T47D (cell line): Measurements from ENCODE around the gene CABLES1.

Experiments
- DNase-seq, 2 experiments: peaks; one replicate each; pipeline versions ENCODE4 v3.0.0 to v3.0.0-alpha.2; 2011 to 2012; ENCODE audit warnings: low read depth in 1 of 2, low spot score in 1 of 2
- JUND ChIP-seq: IDR thresholded peaks from 2 replicates; pipeline ENCODE4 v1.6.1; 2012; ENCODE audit warnings: low read depth
- in situ Hi-C: cut with HindIII; loops from 2 replicates; pipeline ENCODE4 v1.10.0; 2016; ENCODE audit warnings: low sequenced_read_pairs, low pct_unique_long_range_greater_than_20kb

Gene CABLES1

DNA sequence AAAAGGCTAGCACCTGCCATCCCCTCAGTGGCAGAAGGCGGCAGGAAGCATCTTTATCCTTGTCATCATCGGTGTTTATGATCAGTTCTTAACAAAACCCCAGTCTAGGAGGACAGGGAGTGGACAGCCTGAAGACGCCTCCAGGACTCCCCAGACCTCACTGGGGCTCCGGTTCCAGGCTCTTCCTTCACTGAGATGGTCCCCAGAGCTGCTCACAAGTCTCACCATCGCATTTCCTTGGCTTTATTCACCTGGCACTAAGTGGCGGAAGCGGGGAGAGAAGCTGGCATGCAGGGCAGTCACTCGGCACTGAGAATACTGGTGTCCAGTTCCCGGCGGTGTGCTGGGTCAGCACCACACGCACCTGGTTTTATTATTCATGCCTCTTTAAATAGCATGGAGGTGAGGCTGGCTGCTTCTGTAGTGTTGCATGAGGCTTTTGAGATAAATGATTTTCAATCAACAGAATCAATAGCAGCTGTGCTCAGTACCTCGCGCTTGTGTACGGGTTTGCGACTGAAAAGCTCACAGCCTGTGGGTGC, 68.7 kb downstream of the CABLES1 start:
- no peak for TF ChIP-seq JUND
- in situ Hi-C loops, result no loop called here

DNA sequence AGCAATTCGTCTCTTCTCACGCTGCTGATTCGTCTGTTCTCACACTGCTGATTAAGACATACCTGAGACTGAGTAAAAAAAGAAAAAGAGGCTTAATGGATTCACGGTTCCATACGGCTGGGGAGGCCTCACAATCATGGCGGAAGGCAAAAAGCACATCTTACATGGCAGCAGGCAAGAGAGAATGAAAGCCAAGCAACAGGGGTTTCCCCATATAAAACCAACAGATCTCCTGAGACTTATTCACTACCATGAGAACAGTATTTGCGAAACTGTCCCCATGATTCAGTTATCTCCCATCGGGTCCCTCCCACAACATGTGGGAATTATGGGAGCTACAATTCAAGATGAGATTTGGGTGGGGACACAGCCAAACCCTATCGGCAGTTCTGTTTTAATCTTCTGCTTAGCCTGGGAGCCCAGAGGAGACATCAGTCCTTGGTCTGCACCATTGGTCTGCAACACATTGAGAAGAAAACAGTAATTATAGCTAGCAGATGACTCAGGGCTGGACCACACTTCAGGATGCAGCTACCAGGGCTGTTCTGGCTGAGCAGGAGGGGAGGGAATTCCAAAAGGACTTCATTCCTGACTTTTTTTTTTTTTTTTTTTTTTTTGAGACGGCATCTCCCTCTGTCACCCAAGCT, 69.4 kb downstream of the CABLES1 start:
- no peak for TF ChIP-seq JUND
- in situ Hi-C loops, result no loop called here
- no peak for DNase-seq

More for the DNA sequence above, 68.7 kb downstream of the CABLES1 start:
- no peak for DNase-seq

DNA sequence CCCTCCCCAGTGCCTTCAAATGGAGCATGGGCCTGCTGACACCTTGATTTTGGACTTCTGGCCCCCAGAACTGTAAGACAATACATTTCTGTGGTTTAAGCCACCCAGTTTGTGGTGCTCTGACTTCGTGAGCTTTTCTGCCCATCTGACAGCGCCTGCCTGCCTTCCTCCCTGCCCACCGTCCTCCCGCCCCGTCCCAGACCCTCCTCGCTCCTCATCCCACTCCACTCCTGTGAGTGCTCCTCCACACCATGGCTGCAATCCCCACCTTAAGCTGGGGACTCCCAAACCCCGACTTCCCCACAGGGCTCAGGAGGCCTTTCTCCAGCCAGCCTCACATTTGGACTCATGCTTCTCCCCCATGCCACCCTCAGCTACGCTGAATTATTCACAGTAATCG, 70.7 kb downstream of the CABLES1 start:
- in situ Hi-C loops, result no loop called here
- no peak for DNase-seq

DNA sequence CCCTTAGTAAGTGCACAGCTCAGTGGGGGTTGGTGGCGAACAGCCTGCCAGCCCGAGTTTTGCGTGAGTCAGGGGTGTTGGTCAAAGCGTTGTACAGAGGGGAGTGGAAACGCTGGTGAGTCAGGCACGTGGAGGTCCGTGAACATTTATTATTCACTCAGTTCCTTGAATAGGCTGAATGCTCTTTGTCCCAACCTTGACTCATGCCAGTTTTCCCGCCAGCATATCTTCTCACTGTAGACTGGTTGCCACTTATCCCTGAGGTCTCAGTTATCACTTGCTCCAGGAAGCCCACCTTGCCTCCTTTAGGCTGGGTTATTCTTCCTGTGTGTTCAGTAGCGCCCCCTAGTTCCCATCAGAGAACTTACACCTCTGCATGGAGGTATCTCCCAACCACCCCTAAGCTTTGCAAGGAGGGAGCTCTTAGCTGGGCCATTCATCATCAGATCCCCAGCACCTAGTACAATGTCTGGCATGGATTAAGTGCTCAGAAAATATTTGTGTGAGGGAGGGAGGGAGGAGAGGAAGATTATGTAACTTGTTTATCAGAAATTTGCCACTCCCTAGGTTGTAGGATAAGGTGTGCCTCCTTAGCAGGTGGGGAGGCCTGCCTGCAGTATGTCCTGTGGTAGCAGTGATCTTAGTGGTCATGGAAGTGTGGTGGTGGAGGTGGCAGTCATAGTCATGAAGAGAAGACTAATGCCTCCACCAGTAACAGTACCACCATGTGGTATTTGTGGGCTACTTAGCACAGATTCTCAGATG, 72.1 kb downstream of the CABLES1 start:
- in situ Hi-C loops, result no loop called here
- no peak for TF ChIP-seq JUND
- no peak for DNase-seq

More for the DNA sequence above, 70.7 kb downstream of the CABLES1 start:
- TF ChIP-seq JUND, result no peak

DNA sequence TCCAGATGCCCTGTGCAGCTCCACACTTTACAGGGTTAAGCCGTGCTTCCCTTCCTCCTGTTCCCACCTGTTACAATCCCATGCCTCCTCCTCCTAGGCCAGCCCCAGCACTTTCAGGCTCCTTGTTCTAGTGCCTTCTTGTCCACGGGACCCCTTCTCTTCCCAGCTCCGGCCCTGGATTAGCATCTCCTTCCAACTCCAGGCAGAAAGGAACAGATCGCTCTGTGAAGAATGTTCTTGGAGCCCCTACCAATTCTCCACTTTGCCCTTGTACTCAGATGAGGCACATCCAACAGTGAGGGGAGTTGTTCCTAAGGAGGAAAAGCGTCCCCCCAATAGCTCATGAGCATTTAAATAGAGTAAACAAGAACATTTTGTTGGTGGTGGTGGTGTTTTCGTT, 72.7 kb downstream of the CABLES1 start:
- in situ Hi-C loops, result no loop called here
- DNase-seq, result no peak
- TF ChIP-seq JUND, result no peak

DNA sequence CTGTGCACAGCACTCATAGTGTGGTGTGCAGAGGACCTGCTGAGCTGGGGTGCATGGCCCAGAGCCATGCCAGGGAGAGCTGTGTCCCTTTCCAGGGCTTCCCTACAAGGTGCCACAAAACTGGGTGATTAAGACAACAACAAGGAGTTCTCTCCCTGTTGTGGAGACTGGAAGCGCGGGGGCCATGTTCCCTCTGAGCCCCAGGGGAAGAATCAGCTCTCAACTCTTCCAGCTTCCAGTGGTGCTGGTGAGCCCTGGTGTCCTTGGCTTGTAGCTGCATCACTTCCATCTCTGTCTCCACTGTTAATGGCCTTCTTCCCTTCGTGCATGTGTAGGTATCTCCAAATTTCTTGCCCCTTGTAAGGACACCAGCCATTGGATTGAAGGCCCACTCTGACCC, 73.3 kb downstream of the CABLES1 start:
- DNase-seq, result no peak
- no peak for TF ChIP-seq JUND
- in situ Hi-C loops, result no loop called here

DNA sequence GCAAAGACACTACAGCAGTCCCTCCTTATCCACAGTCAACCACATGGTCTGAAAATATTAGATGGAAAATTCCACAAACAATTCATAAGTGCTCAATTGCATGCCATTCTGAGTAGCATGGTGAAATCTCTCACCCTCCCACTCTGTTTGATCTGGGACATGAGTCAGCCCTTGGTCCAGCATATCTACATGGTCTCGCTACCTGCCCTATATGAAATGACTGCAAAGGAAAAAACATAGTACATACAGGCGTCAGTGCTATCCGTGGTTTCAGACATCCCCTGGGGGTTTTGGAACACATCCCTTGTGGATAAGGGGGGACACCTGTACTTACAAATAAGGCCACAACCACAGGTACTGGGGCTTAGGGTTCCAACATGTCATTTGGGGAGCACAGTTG, 73.7 kb downstream of the CABLES1 start:
- no peak for TF ChIP-seq JUND
- no peak for DNase-seq
- in situ Hi-C loops, result no loop called here

DNA sequence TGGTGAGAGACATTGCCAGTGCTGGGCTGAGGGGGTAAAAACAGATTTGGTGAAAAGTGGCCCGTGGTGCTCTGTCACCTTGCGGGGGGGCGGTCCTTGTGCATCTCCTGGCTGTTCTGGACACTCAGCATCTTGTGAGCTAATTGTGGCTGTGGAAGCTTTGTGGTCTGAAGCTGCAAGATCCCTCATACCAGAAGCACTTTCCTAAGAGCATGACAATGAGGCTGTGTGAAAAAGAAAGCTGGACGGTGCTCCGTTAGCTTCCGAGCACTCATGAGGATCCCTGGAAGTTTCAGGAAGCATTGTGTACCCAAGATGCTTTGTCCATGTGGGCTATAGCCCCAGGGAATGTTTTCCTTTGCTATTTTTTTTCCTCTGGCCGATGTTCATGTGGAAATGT, 74.5 kb downstream of the CABLES1 start:
- TF ChIP-seq JUND, result no peak
- in situ Hi-C loops, result no loop called here
- no peak for DNase-seq

DNA sequence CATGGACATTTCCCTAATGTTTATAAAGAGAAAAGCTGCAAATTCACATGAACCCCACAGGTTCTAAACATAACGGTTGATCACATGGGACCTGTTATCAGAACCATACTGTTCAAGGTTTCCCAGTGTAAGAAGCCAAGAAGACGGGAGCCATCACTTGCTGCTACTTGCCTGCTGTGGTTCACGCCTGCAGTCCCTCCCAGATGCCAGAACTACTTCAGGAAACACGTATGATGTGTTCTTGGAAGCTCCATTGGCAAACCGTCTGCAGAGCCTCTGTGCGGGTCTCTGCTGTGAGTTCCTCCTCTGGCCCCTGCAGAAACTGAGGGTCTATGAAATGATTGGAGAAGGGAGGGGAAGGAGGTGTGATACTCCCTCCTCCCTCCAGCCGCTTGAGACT, 75.2 kb downstream of the CABLES1 start:
- TF ChIP-seq JUND, result no peak
- in situ Hi-C loops, result no loop called here
- DNase-seq, result no peak

DNA sequence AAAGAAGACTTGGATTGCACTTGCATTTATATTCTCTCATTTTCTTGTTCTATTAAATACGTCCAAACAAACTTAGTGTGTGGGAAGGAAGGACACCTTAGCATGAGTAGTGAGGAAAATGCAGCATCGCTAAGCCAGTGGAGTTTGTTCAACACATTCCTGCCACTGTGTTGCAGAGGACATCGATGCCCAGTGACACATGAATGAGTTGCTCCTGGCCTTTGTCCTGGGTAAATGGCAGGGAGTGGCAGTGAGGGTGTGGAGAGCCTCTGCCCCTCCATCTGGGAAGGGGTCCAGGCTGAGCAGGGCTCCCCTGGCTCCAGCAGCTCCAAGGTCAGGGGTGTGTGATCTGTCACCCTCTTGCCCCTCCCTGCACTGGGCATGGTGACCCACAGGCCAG, 75.9 kb downstream of the CABLES1 start:
- no peak for DNase-seq
- in situ Hi-C loops, result no loop called here
- TF ChIP-seq JUND, result no peak

DNA sequence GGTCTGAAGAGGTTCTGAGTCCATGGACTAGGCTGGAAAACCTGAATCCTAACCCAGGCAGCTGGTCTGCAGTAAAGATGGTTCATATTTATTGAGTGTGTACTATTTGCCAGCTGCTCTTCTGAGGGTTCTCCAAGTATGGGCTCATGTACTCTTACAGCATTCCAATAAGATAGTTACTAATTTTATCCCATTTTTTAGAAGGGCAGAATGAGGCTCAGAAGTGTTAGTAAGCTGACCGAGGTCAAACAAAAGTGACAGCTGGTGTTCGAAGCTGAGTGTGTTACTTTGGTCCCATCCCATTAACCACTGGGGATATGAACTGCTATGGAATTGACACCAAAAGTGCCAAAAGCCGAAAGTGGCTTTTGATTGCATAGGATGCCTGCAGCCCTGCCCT, 76.9 kb downstream of the CABLES1 start:
- no peak for TF ChIP-seq JUND
- in situ Hi-C loops, result no loop called here
- no peak for DNase-seq

DNA sequence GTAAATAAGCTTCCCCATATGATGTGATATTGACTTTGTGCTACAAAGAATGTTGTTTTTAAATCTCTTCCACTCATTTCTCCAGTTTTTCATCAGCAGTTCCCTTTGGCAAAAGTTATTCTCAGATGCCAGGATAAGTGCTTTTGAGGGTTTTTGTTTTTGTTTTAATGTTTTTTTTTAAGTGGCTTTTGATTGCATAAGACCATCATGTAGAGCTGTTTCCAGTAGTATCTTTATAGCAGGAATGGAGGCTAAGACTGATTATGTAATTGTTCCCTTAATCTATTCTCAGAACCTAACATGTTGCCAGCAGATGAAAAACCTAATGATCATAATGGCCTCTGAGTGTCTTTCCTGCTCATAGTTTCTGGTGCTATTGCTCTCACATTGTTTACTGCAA, 77.9 kb downstream of the CABLES1 start:
- no peak for TF ChIP-seq JUND
- no peak for DNase-seq
- in situ Hi-C loops, result no loop called here

DNA sequence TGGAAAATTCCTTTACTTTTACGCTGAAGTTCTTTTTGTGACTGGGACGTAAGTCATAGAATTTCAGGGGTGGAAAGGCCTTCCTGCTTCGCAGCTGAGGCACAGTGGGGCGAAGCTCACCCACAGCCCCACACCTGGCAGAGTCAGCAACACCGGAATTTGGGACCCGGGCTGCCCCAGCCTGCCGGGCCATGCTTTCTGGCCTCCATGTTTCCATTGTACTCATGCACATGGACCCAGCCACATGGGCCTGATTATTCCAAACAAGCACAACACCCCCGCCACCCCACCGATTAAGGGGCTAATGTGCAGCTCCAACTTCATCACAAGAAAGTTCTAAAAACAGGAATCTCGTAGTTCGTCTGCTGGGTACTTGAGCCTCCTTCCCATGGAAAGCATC, 82.5 kb downstream of the CABLES1 start:
- no peak for DNase-seq
- no peak for TF ChIP-seq JUND
- in situ Hi-C loops, result no loop called here
